Esophagus mucosa (tissue), 1 donor: Measurements from ENCODE around the gene MYLK. TPM values are rescaled to one million over a fixed set of nuclear protein-coding genes. Genes with fewer than 3 reads are reported as not detected.

Experiments used
- ATAC-seq: fragments of 200-7000 bp; cut with Tn5 transposase; one replicate; pipeline ENCODE4 v1.9.1; 2020
- total RNA-seq: library from RNA; stranded (reverse); gene quantifications from one replicate; pipeline ENCODE4 v1.2.4, GENCODE V29; 2023
- donor health status: DM: yes; HTN: yes; CAD: no.

The MYLK gene
- total RNA-seq, 1 donor from 2014 or later: 16.6 TPM

- ATAC-seq: no peak
Measured at GRCh38 chr3:123695152-123695551, 189.0 kb downstream of the MYLK start.

- no peak for ATAC-seq
Measured at GRCh38 chr3:123694366-123695087, 189.6 kb downstream of the MYLK start.

- no peak for ATAC-seq
Measured at GRCh38 chr3:123693584-123694190, 190.4 kb downstream of the MYLK start.

- no peak for ATAC-seq
Measured at GRCh38 chr3:123692671-123693070, 191.5 kb downstream of the MYLK start.

GRCh38 chr3:123692041-123692440 is 192.1 kb downstream of the MYLK start:
- no peak for ATAC-seq

GRCh38 chr3:123689831-123690230 is 194.3 kb downstream of the MYLK start:
- ATAC-seq: no peak

GRCh38 chr3:123688241-123688747 is 195.8 kb downstream of the MYLK start:
- no peak for ATAC-seq

- ATAC-seq: no peak
Measured at GRCh38 chr3:123687286-123687685, 196.8 kb downstream of the MYLK start.

GRCh38 chr3:123686251-123686650 is 197.9 kb downstream of the MYLK start:
- ATAC-seq: no peak

- no peak for ATAC-seq
Measured at GRCh38 chr3:123685780-123686179, 198.4 kb downstream of the MYLK start.

GRCh38 chr3:123684636-123685035 is 199.5 kb downstream of the MYLK start:
- no peak for ATAC-seq

- no peak for ATAC-seq
Measured at GRCh38 chr3:123684209-123684608, 199.9 kb downstream of the MYLK start.

GRCh38 chr3:123683505-123684154 is 200.5 kb downstream of the MYLK start:
- no peak for ATAC-seq

GRCh38 chr3:123682781-123683504 is 201.2 kb downstream of the MYLK start:
- ATAC-seq: no peak

GRCh38 chr3:123682302-123682701 is 201.8 kb downstream of the MYLK start:
- ATAC-seq: no peak

GRCh38 chr3:123679712-123680386 is 204.3 kb downstream of the MYLK start:
- ATAC-seq: no peak

- ATAC-seq: no peak
Measured at GRCh38 chr3:123678108-123678511, 206.0 kb downstream of the MYLK start.

- ATAC-seq: no peak
Measured at GRCh38 chr3:123672429-123673146, 211.5 kb downstream of the MYLK start.

GRCh38 chr3:123670743-123671142 is 213.4 kb downstream of the MYLK start:
- ATAC-seq: no peak

- no peak for ATAC-seq
Measured at GRCh38 chr3:123668906-123669305, 215.2 kb downstream of the MYLK start.

- no peak for ATAC-seq
Measured at GRCh38 chr3:123667784-123668183, 216.3 kb downstream of the MYLK start.

- ATAC-seq: no peak
Measured at GRCh38 chr3:123664753-123665152, 219.4 kb downstream of the MYLK start.
